KG1 (cell line): ENCODE measurements around the gene DENND5A.
"Not testable (repeated sequence)": the region's sequence is repeated elsewhere in the genome, so short reads cannot be mapped to it uniquely, and the experiment has no call there.

Source experiments
- DNase-seq: peaks from one replicate; lab custom pipeline; 2025; lab: John Stamatoyannopoulos, UW

Gene DENND5A

GRCh38 chr11:9176136-9176535 is 89.0 kb downstream of the DENND5A start:
- no peak for DNase-seq

- no peak for DNase-seq
Measured at GRCh38 chr11:9172389-9172788, 92.8 kb downstream of the DENND5A start.

GRCh38 chr11:9170450-9170849 is 94.7 kb downstream of the DENND5A start:
- DNase-seq: no peak

DNA sequence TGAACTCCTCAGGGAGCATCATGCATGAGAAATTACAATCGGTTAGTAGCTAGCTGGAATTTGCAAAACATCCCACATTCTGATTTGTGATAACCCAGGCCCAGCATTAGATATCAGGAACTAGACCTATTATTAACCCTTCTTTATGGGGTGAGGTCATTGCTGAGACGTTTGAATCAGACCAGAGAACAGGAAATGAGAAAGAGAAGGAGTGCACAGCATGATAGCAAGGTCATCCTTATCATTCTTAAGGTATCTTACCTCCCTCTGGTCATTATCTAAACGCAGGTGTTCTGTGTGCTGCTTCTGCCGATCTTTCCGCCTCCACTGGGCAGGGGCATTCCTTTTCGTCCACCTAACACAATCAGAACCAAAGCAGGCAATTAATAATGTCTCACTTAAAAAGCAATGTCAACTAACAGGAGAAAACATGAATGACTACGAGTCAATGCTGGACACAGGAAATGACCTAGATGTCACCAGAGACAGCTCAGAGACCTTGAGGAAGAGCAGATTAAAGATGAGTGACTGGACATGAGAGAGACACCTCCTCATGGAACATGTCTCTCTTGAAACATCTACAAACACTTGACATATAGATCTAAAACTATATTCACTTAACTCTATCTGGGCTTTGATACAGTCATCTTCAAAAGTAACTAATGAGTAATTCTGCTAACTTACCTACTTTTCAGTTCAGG is 95.4 kb downstream of the DENND5A start:
- DNase-seq: no peak

- DNase-seq: not testable (repeated sequence)
Measured at GRCh38 chr11:9161991-9162390, 103.2 kb downstream of the DENND5A start.

GRCh38 chr11:9160166-9160565 is 105.0 kb downstream of the DENND5A start:
- no peak for DNase-seq

DNA sequence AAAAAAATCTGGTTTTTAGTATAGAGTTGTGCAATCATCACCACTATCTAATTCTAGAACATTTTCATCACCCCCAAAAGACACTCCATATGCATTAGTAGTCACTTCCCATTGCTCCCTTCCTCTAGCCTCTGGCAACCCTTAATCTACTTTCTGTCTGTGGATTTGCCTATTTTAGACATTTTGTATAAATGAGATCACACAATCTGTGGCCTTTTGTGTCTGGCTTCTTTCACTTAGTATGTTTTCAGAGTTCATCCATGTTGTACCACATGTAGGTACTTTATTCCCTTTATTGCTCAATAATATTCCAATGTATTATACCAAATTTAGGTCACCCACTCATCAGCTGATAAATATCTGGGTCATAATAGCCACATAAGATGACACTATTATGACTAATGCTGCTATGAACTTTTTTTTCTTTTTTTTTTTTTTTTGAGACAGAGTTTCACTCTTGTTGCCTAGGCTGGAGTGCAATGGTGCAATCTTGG is 106.2 kb downstream of the DENND5A start:
- no peak for DNase-seq

GRCh38 chr11:9155930-9156329 is 109.2 kb downstream of the DENND5A start:
- DNase-seq: no peak

DNA sequence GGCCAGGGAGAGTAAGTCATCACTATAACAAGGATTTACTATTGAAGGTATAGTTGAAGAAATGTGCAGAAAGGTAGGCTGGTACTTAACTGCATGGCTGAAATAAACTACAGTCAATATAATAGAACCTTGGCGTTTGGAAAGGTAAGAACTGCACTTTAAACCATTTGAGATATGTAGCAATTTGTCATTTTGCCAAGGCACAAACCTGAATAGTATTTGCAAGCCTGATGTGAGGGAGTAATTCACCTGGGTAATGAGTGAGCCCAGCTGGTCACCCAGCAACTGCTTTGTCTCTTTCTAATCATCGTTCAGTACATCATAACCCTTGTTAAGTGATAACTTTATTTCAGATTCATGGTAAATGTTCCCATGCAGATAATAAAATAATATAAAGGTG is 111.5 kb downstream of the DENND5A start:
- DNase-seq: no peak

DNA sequence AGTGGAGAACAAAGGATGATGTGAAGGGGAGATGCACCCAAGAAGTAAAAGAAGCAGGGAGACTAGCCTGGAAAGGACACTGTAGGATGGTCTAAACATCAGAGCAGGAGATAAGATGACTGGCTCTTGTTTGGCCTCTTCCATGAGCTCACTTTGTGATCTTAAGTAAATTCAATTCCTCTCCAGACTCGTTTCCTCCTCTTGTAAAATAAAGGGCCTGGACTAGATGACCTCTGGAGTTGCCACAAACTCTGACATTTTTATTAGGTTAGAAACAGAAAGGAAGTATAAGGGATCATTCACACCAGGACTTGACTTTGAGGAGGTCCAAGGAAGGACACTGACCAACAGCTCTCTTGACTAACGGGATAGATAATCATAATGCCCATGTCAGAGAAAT is 113.5 kb downstream of the DENND5A start:
- no peak for DNase-seq

DNA sequence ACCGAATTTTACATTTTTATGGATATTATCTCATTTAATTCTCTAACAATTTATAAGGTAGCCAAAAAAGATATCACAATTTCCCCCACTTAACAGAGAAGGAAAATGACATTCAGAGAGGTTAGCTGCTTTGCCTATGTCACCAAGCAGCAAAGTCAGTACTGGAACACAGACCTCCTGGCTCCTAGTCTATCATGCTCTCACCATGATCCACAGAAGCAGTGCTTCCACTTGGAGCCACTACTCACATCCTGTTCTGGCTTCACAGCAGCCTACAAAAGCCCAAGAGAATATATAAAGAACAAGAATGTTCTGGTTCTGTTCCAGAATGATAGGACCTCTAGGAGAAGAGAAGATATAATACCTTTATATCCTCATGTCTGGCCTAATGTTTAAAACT is 114.2 kb downstream of the DENND5A start:
- DNase-seq: no peak

- no peak for DNase-seq
Measured at GRCh38 chr11:9150501-9150900, 114.6 kb downstream of the DENND5A start.

GRCh38 chr11:9148727-9149126 is 116.4 kb downstream of the DENND5A start:
- DNase-seq: no peak

GRCh38 chr11:9148035-9148434 is 117.1 kb downstream of the DENND5A start:
- DNase-seq: no peak

- DNase-seq: no peak
Measured at GRCh38 chr11:9146477-9146876, 118.7 kb downstream of the DENND5A start.

- no peak for DNase-seq
Measured at GRCh38 chr11:9145283-9145682, 119.9 kb downstream of the DENND5A start.

DNA sequence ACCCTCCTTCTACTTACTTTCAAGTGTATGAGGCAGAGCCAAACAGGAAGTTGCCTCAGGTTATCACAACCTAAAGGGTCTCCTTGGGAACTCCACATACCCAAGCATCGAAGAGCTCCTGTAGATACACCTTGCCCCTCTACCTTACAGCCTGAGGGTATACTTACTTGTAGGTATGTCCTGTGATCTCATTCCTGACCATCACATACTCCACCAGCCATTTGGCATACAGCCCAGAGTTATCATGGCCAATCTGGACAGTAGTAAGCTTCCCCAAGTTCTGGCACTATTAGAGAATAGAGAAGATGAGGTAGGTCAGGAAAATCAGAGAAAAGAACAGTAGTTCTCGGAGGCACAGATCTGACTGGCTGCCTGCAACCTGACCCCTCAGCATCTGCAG is 120.3 kb downstream of the DENND5A start:
- DNase-seq: no peak

DNA sequence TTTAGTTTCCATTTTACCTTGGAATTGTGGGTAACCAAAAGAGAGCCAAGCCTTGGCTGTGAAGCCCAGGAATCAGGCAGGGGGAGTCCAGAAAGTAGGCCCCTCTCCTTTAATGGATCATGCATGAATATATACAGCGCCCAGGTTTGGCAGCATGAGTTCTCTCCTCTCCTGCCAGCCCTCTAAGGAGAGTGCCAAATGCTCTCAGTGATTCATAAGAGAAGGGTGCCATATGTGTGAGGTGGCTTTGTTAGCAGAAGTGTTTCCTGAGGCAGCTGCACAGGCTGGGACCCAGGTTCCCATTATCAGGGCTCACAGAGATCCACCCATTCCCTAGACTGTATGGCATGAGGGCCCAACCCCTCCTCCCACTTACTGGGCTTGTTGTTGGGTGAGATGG is 121.4 kb downstream of the DENND5A start:
- DNase-seq: no peak

- no peak for DNase-seq
Measured at GRCh38 chr11:9142732-9143131, 122.4 kb downstream of the DENND5A start.

DNA sequence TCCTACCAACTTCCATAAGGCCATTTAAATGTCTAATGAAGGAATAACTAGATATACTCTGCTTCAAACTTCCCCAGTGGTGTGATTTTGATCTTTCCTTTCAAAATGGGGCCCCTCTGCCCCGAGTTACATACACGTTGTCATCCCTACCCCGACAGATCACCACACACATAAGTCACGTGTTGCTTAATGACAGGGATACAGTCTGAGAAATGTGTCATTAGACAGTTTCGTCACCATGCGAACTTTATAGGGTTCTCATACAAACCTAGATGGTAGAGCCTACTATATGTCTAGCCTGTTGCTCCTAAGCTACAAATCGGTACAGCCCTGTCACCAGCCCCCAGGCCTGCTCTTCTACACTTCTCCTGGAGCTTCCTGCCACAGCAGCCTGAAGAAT is 124.0 kb downstream of the DENND5A start:
- no peak for DNase-seq

DNA sequence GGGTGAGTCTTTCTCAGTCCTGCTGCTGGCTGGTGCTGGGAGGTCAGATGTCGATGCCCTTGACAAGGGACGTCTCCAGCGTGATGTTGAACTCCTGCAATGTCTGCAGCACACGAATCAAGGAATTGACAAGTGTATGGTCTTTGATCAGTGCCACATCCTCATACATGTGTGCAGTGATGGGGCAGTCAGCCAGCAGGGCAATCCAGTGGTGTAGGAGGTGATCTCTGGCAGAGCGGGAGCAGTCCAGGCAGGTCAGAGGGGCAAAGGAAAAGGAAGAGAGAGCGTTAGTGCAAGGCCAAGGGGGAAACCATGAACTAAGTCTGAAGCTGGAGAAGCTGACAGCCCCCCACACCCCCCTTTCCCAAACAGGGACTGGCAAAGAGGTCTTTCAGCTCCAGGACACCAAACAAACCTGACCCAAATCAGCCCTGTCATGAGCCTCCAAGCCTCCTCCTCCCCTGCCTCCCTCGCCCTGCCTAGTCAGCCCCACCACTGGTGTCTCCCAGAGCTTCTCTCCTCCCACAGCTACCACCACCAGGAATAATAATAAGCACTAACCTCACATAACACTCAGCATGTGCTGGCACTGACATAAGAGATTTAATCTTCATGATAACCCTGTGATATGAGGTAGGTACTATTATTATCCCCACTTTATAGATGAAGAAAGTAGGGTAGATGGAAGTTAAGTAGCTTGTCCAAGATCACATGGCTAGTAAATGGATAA is 125.4 kb downstream of the DENND5A start:
- no peak for DNase-seq

DNA sequence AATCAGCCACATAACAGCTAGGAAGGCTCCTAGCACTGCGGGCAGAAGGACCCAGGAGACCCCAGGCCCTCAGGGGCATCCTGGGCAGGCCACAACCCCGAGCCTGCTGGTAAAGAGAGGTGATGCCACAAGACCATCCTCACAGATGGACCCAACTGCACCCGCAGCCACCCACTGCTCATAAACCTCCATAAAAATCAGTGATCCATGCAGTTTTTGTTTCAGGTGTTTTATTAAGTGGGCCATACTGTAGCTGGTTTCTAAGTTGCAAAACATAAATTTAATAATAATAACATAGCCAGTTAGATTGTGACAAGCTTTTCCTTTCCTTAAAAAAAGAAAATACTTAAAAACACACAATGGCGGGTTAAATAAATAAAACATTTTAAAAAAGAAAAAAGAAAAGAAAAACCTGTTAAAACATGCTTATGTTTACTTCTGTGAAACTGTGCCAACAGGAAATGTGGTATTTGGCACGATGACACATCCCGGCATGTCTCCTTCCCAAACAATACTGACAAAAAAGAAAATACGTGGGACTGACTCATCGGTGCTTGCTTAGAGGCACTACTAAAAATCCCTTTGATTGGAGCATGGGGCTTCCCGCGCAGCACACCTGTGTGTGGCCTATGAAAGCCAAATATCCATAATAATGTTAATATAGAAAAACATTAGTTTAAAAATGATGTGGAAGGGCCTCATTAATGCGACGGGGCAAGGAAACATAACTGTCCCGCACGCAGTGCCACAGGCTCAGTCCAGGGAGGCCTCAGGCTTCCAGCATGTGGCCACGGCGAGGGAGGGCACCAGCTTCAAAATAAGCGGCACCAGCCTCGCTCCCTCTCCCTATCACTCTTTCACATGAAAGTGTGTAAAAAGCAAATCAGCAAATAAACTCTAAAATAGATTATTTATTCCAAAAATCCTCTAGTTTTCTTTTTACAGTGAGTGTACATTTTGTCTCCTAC is 126.3 kb downstream of the DENND5A start:
- DNase-seq: no peak

- DNase-seq: no peak
Measured at GRCh38 chr11:9138133-9138453, 127.1 kb downstream of the DENND5A start.
